Fibroblast of lung (primary cell): ENCODE data around the gene DCAF17. TPM values are rescaled to one million over a fixed set of nuclear protein-coding genes. Genes with fewer than 3 reads are reported as not detected.

Source experiments
- DNase-seq, 2 donors: peaks; one replicate each; pipeline versions ENCODE4 v3.0.0 to v3.0.0-alpha.2; 2010; ENCODE audit warnings: low read depth in 2 of 2
- H2AFZ ChIP-seq: 2 replicates; pipeline ENCODE4 v1.5.1; 2012; ENCODE audit warnings: low read length, control low read depth, inconsistent platforms
- H3K27ac ChIP-seq: 2 replicates; pipeline ENCODE4 v1.5.1; 2011; ENCODE audit warnings: low read length, control low read depth; ENCODE audit not compliant: insufficient read depth
- H3K27me3 ChIP-seq: 2 replicates; pipeline ENCODE4 v1.5.1; 2011; ENCODE audit warnings: mild to moderate bottlenecking, low read length; ENCODE audit not compliant: control insufficient read depth, insufficient read depth
- H3K36me3 ChIP-seq: 2 replicates; pipeline ENCODE4 v1.5.1; 2011; ENCODE audit warnings: low read length; ENCODE audit not compliant: control insufficient read depth, insufficient read depth
- H3K4me1 ChIP-seq: 2 replicates; pipeline ENCODE4 v1.5.1; 2011; ENCODE audit warnings: low read length; ENCODE audit not compliant: control insufficient read depth, insufficient read depth; ENCODE audit errors: extremely low read depth
- H3K4me2 ChIP-seq: 2 replicates; pipeline ENCODE4 v1.5.1; 2011; ENCODE audit warnings: low read length, control low read depth; ENCODE audit not compliant: insufficient read depth; ENCODE audit errors: extremely low read depth
- H3K4me3 ChIP-seq, 4 experiments: fragments of 200-600 bp in 1 of 4; sonication (generic) in 1 of 4; replicated peaks in 1 of 4; 2 replicates each; pipeline ENCODE4 v1.5.1; 2011 to 2016; ENCODE audit warnings: low read length in 4 of 4, low read depth in 3 of 4, mild to moderate bottlenecking in 3 of 4, control low read depth in 2 of 4, inconsistent platforms in 1 of 4, mixed read lengths in 1 of 4; ENCODE audit not compliant: insufficient read depth in 1 of 4; ENCODE audit errors: control extremely low read depth in 1 of 4
- H3K79me2 ChIP-seq: 2 replicates; pipeline ENCODE4 v1.5.1; 2012; ENCODE audit warnings: mild to moderate bottlenecking, low read length, inconsistent platforms; ENCODE audit not compliant: control insufficient read depth, insufficient read depth
- H3K9ac ChIP-seq: 2 replicates; pipeline ENCODE4 v1.5.1; 2011; ENCODE audit warnings: mild to moderate bottlenecking, low read length, control low read depth; ENCODE audit not compliant: insufficient read depth
- H3K9me3 ChIP-seq: 2 replicates; pipeline ENCODE4 v1.5.1; 2012; ENCODE audit warnings: low read depth, low read length; ENCODE audit not compliant: control insufficient read depth, insufficient read depth
- H4K20me1 ChIP-seq: 2 replicates; pipeline ENCODE4 v1.5.1; 2011; ENCODE audit warnings: low read length; ENCODE audit not compliant: control insufficient read depth, insufficient read depth; ENCODE audit errors: extremely low read depth
- CTCF ChIP-seq, 2 donors: IDR thresholded peaks in 1 of 2; conservative IDR thresholded peaks in 1 of 2; 1 replicate in 1 of 2; 2 replicates in 1 of 2; pipeline ENCODE4 v1.5.1; 2011 to 2012; ENCODE audit warnings: low read length in 2 of 2, control low read depth in 1 of 2, inconsistent platforms in 1 of 2, low read depth in 1 of 2, mild to moderate bottlenecking in 1 of 2
- EZH2 ChIP-seq: IDR thresholded peaks from 2 replicates; pipeline ENCODE4 v1.5.1; 2012; ENCODE audit warnings: low read length, control low read depth, mild to moderate bottlenecking; ENCODE audit errors: missing control alignments
- polyA minus RNA-seq: library from RNA; depleted of rRNA, polyadenylated mRNA; stranded (reverse); fragments of >200 nt; gene quantifications from 2 replicates; pipeline ENCODE4 v1.2.3, GENCODE V29; 2011; ENCODE audit warnings: low replicate concordance
- polyA plus RNA-seq, 2 donors: library from polyadenylated mRNA; depleted of rRNA in 1 of 2; stranded (reverse) in 1 of 2; unstranded in 1 of 2; fragments of >200 nt; gene quantifications; 2 replicates each; pipeline ENCODE4 v1.2.1, GENCODE V29; 2011 to 2012; ENCODE audit warnings: missing spikeins in 1 of 2
- total RNA-seq: library from RNA; depleted of rRNA; stranded (reverse); fragments of >200 nt; gene quantifications from 2 replicates; pipeline ENCODE4 v1.2.1, GENCODE V29; 2014

Gene DCAF17, protein sequence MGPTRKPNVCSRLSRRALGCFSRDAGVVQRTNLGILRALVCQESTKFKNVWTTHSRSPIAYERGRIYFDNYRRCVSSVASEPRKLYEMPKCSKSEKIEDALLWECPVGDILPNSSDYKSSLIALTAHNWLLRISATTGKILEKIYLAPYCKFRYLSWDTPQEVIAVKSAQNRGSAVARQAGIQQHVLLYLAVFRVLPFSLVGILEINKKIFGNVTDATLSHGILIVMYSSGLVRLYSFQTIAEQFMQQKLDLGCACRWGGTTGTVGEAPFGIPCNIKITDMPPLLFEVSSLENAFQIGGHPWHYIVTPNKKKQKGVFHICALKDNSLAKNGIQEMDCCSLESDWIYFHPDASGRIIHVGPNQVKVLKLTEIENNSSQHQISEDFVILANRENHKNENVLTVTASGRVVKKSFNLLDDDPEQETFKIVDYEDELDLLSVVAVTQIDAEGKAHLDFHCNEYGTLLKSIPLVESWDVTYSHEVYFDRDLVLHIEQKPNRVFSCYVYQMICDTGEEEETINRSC
- total RNA-seq (21.6 and 30.6 TPM in 2 replicates), polyA plus RNA-seq (10.1 and 10.2 TPM in 2 replicates), polyA minus RNA-seq (6.3 and 8.9 TPM in 2 replicates)
- 7.5 and 8.7 TPM in 2 replicates for polyA plus RNA-seq (2012)

DNA sequence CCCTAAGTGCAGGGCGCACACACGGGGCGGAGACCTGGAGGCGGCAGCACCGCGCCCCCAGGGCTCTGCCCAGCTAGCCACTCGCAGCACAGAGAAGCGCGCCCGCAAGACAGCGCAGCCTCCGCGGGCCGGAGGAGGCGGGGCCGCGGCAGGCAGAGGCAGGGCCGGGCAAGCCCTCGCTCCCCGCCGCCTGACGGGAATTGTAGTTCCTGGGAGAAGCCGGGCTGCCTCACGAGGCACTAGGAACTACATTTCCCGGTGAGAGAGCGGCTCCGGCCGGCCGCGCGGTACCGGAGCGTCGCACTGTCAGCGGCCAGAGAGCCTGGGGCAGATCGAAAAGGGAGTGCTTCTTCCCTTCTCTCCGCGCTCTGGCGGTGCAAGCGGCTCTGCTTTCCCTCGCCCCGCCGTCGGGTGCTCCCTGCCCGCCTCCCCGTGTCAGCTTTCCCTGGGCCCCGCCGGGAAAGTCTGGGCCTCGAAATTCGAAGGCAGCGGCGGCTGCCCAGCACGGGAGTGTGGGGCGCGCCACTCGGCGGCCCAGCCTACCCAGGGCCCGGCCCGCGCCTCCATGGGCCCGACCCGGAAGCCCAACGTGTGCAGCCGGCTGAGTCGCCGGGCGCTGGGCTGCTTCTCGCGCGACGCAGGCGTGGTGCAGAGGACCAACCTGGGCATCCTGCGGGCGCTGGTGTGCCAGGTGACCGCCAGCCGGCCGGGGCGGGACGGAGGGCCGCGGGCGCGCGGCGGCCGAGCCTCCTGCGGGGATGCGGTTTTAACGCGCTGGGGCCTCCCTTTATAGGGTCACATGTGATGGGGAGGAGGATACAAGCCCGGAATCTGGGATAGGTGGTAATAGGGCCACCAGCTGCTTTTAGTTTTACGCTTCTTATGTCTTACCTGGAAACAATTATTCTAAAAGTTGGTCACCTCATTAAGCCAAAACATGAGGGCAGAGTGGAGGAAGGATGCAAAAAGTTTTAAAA is at the start of gene DCAF17:
TSS of gene DCAF17 (plus strand) at position 214 of the 977 bp plus-strand sequence. CDS start at position 566, 352 bp downstream.
- Histone ChIP-seq H3K4me3 (peak within 1 kb of the TSS; percentile 52 to 91 (median 74)), H3K79me2 (peaks cover 14% of the 10 kb centered on the region), H4K20me1 (no peaks in the 10 kb centered on the region), H3K36me3 (peaks cover 1% of the 10 kb centered on the region), H2AFZ (peak within 1 kb of the TSS; percentile 72), H3K9me3 (no peaks in the 10 kb centered on the region), H3K27ac (peak within 1 kb of the TSS; percentile 86), H3K27me3 (no peaks in the 10 kb centered on the region), H3K4me2 (peak within 1 kb of the TSS; percentile 96), H3K9ac (peak within 1 kb of the TSS; percentile 77), H3K4me1 (peaks cover 6% of the 10 kb centered on the region)
- TF ChIP-seq EZH2 (no peak), CTCF (conservative IDR thresholded peaks at IDR 0.05 in 1 of 2, IDR thresholded peaks at IDR 0.05 in 1 of 2; ENCODE audit: low read depth in 1 of 2, low read length in 2 of 2) (peak in 1 of 2 donors; percentile 14)
- DNase-seq, result peak; percentile 95

DNA sequence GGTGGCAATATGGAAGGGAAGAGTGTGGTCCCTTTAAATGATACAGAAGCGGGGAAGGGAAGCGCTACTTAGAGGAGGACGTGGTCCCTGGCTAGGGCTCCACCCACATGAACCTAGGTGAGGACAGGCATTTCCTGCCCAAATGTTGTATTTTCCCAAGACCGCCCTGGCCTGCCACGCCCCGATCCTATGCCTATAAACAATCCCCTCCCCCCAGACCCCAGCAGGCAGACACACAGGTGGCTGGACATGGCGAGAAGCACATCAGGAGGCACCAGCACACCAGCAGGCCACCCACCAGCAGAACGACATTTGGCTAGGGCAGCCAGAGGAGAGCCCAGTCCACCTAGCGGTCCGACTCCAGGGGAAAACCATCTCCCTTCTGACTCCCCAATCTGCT is 47.4 kb upstream of the DCAF17 start:
- H3K9ac ChIP-seq, result no peak overlapping the region
- no peaks in the 10 kb centered on the region for H4K20me1 ChIP-seq
- no peak overlapping the region for H2AFZ ChIP-seq
- H3K4me1 ChIP-seq, result peaks cover 3% of the 10 kb centered on the region
- no peaks in the 10 kb centered on the region for H3K79me2 ChIP-seq
- no peaks in the 10 kb centered on the region for H3K36me3 ChIP-seq
- no peaks in the 10 kb centered on the region for H3K27me3 ChIP-seq
- no peak overlapping the region for H3K4me2 ChIP-seq
- H3K9me3 ChIP-seq, result no peaks in the 10 kb centered on the region
- H3K27ac ChIP-seq, result no peak overlapping the region
- DNase-seq, result no peak
- no peak for TF ChIP-seq CTCF (conservative IDR thresholded peaks at IDR 0.05 in 1 of 2, IDR thresholded peaks at IDR 0.05 in 1 of 2; ENCODE audit: low read depth in 1 of 2, low read length in 2 of 2)
- TF ChIP-seq EZH2, result no peak
- no peak overlapping the region for H3K4me3 ChIP-seq

GRCh38 chr2:171387052-171387451 is 47.0 kb upstream of the DCAF17 start:
- Histone ChIP-seq H3K27ac (no peak overlapping the region), H3K4me3 (no peak overlapping the region), H3K4me2 (no peak overlapping the region), H3K9me3 (no peaks in the 10 kb centered on the region), H3K79me2 (no peaks in the 10 kb centered on the region), H2AFZ (no peak overlapping the region), H4K20me1 (no peaks in the 10 kb centered on the region), H3K4me1 (peaks cover 3% of the 10 kb centered on the region), H3K27me3 (no peaks in the 10 kb centered on the region), H3K36me3 (no peaks in the 10 kb centered on the region), H3K9ac (no peak overlapping the region)
- TF ChIP-seq EZH2 (no peak), CTCF (conservative IDR thresholded peaks at IDR 0.05 in 1 of 2, IDR thresholded peaks at IDR 0.05 in 1 of 2; ENCODE audit: low read depth in 1 of 2, low read length in 2 of 2) (no peak)
- no peak for DNase-seq
